H4 (cell line): ENCODE results near the gene SLC14A1. TPM values are rescaled to one million over a fixed set of nuclear protein-coding genes. Genes with fewer than 3 reads are reported as not detected.
A peak's percentile ranks its signal among the peaks of the same experiment; 100 is the strongest.
"Not testable (repeated sequence)": the region's sequence is repeated elsewhere in the genome, so short reads cannot be mapped to it uniquely, and the experiment has no call there.

ENCODE experiments used
- DNase-seq: peaks from one replicate; pipeline ENCODE4 v3.0.0-alpha.2; 2015; ENCODE audit warnings: low spot score
- total RNA-seq: library from RNA; depleted of rRNA; stranded (reverse); fragments of >200 nt; shearing (Covaris generic); gene quantifications from 2 replicates; pipeline ENCODE4 v1.2.3, GENCODE V29; 2014

The SLC14A1 gene
- total RNA-seq, 1 experiment from 2014 or later: 276 TPM

- DNase-seq: no peak
Observed at GRCh38 chr18:45757005-45757404, 33.0 kb downstream of the SLC14A1 start.

GRCh38 chr18:45757644-45758043 is 33.7 kb downstream of the SLC14A1 start:
- not testable (repeated sequence) for DNase-seq

GRCh38 chr18:45760462-45761036 is 36.6 kb downstream of the SLC14A1 start:
- peak; percentile 43 for DNase-seq

- DNase-seq: no peak
Observed at GRCh38 chr18:45761512-45762114, 37.6 kb downstream of the SLC14A1 start.

- peak; percentile 65 for DNase-seq
Observed at GRCh38 chr18:45764000-45764686, 40.2 kb downstream of the SLC14A1 start.

- DNase-seq: peak; percentile 21
Observed at GRCh38 chr18:45765796-45766195, 41.8 kb downstream of the SLC14A1 start.

- no peak for DNase-seq
Observed at GRCh38 chr18:45771587-45772480, 47.9 kb downstream of the SLC14A1 start.

GRCh38 chr18:45774065-45774521 is 50.1 kb downstream of the SLC14A1 start:
- peak; percentile 80 for DNase-seq

GRCh38 chr18:45775241-45775676 is 51.3 kb downstream of the SLC14A1 start:
- DNase-seq: no peak

GRCh38 chr18:45775743-45776142 is 51.8 kb downstream of the SLC14A1 start:
- DNase-seq: no peak

GRCh38 chr18:45777393-45777792 is 53.4 kb downstream of the SLC14A1 start:
- DNase-seq: peak; percentile 34

GRCh38 chr18:45780568-45780967 is 56.6 kb downstream of the SLC14A1 start:
- DNase-seq: peak; percentile 76

GRCh38 chr18:45782662-45783061 is 58.7 kb downstream of the SLC14A1 start:
- DNase-seq: no peak

GRCh38 chr18:45783097-45784075 is 59.4 kb downstream of the SLC14A1 start:
- DNase-seq: no peak

GRCh38 chr18:45785134-45785533 is 61.2 kb downstream of the SLC14A1 start:
- peak; percentile 43 for DNase-seq

- DNase-seq: no peak
Observed at GRCh38 chr18:45786941-45787340, 63.0 kb downstream of the SLC14A1 start.

GRCh38 chr18:45787346-45787745 is 63.4 kb downstream of the SLC14A1 start:
- no peak for DNase-seq

- no peak for DNase-seq
Observed at GRCh38 chr18:45788861-45789260, 64.9 kb downstream of the SLC14A1 start.

- DNase-seq: no peak
Observed at GRCh38 chr18:45792506-45793263, 68.7 kb downstream of the SLC14A1 start.
